ENCODE measurements around the gene NEO1.

Gene NEO1

DNA sequence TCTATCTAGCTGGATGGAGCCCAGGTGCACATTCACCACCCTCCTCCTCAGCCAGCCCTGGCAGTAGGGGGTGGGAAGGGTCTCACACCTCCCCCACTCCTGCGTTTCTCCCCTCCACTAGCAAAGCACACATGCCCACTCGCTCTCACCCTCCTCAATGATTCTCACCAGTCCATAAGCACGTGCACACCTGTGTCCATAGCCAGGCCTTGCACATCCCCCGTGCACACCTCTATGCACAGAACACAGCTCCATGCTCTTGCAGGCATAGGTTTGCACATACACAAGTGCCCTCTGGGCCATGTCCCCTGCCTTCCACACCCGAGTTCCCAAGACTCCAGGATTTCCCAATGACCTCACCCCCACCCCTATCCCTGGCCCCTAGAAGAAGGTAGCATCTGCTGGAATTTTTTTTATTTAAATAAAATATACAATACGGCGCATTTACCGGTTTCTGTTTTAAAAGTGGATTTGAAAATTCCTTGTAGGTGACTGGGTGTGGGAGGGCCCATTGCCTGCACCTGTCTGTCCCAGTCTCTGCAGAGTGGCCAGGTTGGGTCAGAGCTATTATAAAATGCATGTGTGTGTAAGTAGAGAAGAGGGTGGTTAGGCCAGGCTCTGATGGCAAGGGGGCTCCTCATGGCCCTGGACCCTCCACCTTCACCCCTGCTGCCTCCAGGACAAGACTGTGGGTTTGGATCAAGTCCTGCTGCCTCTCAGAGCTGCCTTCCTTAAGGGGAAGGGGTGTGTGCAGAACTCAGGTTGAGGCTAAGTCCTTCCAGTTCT is 267.4 kb downstream of the NEO1 start:
- TF ChIP-seq, protein P1, sequence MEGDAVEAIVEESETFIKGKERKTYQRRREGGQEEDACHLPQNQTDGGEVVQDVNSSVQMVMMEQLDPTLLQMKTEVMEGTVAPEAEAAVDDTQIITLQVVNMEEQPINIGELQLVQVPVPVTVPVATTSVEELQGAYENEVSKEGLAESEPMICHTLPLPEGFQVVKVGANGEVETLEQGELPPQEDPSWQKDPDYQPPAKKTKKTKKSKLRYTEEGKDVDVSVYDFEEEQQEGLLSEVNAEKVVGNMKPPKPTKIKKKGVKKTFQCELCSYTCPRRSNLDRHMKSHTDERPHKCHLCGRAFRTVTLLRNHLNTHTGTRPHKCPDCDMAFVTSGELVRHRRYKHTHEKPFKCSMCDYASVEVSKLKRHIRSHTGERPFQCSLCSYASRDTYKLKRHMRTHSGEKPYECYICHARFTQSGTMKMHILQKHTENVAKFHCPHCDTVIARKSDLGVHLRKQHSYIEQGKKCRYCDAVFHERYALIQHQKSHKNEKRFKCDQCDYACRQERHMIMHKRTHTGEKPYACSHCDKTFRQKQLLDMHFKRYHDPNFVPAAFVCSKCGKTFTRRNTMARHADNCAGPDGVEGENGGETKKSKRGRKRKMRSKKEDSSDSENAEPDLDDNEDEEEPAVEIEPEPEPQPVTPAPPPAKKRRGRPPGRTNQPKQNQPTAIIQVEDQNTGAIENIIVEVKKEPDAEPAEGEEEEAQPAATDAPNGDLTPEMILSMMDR (IDR thresholded peaks at IDR 0.05; ENCODE audit: low read depth, low read length, missing control alignments), result no peak
- H3K4me3 ChIP-seq (replicated peaks; ENCODE audit: low read depth, low read length), result no peak overlapping the region
- no peak for DNase-seq (ENCODE audit: extremely low read depth, low read depth)

DNA sequence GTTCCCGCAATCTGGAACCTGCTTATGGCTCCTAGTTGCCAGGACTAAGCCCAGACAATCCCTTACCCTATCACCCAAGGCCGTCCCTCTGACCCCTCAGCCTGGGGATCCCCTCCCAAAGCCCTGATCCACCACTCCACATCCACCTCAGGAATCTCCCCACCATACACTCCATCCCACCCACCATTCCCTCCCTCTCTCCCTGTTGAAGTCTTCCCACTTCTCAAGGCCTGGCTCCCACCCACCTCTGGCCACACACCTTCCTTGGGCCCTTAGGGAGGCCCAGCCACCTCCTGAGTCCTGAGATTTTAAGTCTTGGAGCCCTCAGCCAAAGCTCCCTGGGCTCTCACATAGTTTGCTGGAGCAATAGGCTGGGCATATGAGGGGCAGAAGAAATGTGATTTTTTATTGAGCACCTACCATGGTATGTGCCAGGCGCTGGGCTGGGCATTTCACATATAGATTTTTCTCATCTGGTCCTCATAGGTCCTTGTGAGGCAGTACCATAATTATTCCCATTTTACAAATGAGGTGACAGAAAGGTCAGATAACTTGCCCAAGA is 268.4 kb downstream of the NEO1 start:
- TF ChIP-seq, protein P1 (IDR thresholded peaks at IDR 0.05; ENCODE audit: low read depth, low read length, missing control alignments), result no peak
- H3K4me3 ChIP-seq (replicated peaks; ENCODE audit: low read depth, low read length), result no peak overlapping the region
- no peak for DNase-seq (ENCODE audit: extremely low read depth, low read depth)

DNA sequence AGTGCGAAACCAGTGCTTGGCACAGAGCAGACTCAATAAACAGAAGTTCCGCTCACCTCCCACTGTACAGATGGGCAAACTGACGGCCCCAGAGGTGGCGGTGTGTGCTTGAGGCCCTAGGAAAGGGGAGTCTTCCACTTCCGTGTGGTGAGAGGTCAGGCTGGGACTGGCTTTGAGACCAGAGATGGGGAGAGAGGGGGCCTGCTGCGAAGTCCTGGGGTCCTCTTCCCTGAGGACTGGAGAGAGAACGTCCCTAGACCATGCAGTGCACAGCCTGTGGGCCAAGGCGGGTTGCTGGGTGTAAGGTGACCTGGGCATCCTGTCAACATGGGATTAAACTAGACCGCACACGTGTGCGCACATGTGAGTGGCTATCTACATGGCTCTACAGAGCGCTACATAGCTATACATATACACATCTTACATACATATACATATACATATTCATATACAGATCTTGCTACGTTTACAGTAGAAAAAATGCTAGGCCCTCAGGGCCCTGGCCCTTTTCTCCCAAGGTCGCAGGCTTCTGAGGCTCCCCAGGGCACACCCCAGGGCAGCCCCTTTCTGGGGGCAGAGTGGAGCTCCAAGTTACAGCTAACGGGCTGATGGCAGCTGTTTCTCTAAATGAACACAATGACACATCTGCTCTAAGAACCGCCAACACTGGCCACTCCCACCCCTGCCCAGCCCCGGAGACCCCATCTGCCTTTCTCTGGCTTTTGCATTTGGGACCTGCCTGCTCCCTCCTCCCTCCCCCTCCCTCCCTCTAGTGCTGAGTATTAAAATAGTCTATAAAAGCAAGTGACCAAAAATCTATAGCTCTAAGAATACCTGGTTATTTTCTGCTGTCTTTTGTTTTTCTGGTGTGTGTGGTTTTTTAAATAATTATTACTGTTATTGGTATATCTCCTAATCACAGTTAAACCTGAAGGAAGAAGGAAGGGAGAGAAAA is 269.5 kb downstream of the NEO1 start:
- TF ChIP-seq, protein P1 (IDR thresholded peaks at IDR 0.05; ENCODE audit: low read depth, low read length, missing control alignments), result no peak
- no peak overlapping the region for H3K4me3 ChIP-seq (replicated peaks; ENCODE audit: low read depth, low read length)
- no peak for DNase-seq (ENCODE audit: extremely low read depth, low read depth)

DNA sequence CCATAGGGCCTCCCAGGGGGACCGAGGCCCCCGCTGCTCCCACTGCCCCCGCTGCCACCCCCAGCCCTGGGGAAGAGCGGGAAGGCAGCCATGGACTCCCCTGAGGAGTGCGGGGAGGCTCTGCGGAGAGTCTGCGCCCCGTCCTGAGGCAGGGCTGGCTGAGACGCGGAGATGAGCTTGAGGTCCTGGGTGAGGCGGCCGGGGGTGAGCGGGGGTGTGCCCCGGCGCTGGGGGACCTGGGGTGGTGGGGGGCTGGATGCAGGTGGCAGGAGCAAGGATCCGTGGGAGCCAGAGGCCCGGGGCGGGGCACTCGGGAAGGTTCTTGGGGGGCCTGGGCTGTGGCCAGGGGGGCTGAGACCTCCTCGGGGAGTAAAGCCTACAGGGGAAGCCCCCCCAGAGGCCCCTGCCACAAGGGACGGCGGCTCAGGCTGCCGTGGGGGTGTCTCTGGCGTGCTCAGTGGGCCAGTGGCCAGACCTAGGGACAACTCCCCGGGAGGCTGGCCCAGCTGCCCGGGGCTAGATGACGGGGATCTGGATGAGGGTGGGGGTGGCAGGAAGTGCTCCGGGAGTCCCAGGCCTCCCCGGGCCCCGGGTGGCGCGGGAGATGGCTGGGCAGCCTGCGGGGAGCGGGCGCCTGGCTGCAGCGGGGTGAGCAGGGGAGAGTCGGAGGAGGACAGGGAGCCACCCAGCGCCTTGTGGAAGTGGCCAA is 270.6 kb downstream of the NEO1 start:
- H3K4me3 ChIP-seq (replicated peaks; ENCODE audit: low read depth, low read length), result no peak overlapping the region
- TF ChIP-seq, protein P1 (IDR thresholded peaks at IDR 0.05; ENCODE audit: low read depth, low read length, missing control alignments), result no peak
- DNase-seq (ENCODE audit: extremely low read depth, low read depth), result no peak

DNA sequence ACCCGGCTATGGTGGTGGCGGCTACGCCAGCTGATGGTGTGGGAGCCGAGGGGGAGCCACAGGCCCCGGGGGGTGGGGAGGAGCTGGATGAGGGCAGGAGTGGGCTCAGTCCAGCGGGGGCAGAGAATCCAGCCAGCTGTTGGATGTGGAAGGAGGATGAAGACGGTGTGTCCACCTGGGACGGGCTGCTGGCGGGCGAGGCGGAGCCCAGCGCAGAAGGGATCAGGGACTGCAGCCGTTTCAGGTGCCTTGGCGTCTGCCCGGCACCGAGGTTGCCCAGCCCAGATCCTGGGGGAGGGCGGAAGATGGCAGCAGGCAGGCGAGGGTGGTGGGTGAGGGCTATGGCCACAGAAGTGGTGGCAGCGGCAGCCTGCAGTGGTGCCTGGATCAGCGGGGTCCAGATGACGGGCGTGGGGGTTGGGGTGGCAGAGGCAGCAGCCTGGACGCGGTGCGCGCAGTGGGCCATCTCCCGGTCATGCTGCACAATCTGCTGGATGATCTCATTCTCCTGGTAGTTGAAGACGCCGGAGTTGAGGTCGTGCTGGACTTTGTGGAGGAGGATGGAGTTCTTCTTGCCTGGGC is 271.2 kb downstream of the NEO1 start:
- no peak overlapping the region for H3K4me3 ChIP-seq (replicated peaks; ENCODE audit: low read depth, low read length)
- DNase-seq (ENCODE audit: extremely low read depth, low read depth), result no peak
- TF ChIP-seq, protein P1 (IDR thresholded peaks at IDR 0.05; ENCODE audit: low read depth, low read length, missing control alignments), result no peak

DNA sequence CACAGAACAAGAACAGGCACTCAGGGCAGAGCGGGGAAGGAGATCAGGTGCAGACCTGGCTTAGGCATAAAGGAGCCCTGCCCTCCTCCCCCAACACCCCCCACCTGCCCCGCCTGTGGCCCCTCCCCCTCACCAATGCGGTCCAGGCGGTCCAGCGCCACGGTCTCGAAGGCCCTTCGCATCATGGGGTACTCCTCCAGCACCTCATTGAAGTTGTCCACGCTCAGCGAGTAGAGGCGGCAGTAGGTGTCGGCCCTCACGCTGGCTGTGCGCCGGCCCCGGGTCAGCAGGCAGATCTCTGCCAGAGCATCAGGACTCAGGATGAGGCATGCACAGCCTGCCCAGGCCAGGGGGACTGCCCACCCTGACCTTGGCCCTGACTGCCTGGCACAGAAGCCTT is 271.7 kb downstream of the NEO1 start:
- TF ChIP-seq, protein P1 (IDR thresholded peaks at IDR 0.05; ENCODE audit: low read depth, low read length, missing control alignments), result no peak
- no peak overlapping the region for H3K4me3 ChIP-seq (replicated peaks; ENCODE audit: low read depth, low read length)
- no peak for DNase-seq (ENCODE audit: extremely low read depth, low read depth)

Measured in HFF-Myc (cell line).